Ramos (cell line): ENCODE measurements around the gene SEMA6B.

Experiments used
- in situ Hi-C: fragments of 300-500 bp; cut with MboI; formaldehyde crosslinking; loops from one replicate; pipeline ENCODE4 v1.14.3; 2022; ENCODE audit warnings: low sequenced_read_pairs; ENCODE audit not compliant: unreplicated experiment

The SEMA6B gene

DNA sequence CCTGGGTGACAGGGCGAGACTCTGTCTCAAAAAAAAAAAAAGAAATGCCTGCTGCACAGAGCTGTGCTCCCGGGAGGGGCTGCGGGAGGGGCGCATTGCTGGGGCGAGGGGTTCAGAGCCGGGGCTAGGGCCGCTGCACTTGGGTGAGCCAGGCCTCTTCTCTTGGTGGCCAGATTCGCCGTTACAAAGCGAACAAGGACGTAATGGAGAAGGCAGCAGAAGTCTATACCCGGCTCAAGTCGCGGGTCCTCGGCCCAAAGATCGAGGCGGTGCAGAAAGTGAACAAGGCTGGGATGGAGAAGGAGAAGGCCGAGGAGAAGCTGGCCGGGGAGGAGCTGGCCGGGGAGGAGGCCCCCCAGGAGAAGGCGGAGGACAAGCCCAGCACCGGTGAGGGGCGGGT is 60.2 kb downstream of the SEMA6B start:
- in situ Hi-C loops: no loop called here

DNA sequence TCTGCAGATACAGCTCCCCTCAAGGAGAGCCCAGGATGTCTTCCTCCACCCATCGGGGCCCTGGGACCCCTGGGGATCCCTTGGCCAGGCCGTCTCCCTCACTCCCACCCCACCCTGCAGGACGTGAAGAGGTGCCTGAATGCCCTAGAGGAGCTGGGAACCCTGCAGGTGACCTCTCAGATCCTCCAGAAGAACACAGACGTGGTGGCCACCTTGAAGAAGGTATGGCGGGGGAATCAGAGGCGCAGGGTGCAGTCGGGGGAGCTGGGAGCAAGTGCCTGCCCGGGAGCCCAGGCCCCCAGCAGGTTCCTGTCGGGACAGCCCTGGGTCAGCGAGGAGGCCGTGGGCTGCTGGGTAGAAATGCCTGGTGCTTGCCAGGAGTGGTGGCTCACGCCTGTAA is 60.8 kb downstream of the SEMA6B start:
- in situ Hi-C loops: no loop called here

DNA sequence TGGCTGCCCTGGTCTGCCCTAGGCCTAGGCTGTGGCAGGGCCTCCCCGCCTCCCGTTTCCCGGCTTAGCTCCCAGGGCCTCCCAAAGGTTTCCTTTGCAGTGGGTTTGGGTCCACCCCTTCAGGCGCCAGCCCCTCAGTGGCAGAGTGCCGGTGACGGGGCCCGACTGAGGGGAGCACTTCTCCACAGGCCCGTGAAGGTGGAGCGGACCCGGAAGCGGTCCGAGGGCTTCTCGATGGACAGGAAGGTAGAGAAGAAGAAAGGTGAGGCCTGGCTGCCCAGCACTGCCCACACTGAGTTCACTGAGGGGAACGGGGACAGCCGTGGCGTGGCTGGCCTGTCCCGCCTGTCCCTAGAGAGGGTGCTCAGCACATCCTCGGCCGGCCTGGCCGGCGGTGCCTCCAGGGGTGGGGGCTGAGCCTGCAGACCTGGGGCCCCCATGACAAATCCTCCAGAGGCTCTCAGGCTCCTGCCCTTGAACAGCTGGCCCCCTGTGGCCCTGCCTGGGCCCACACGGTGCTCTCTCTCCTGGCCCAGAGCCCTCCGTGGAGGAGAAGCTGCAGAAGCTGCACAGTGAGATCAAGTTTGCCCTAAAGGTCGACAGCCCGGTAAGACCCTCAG is 61.6 kb downstream of the SEMA6B start:
- in situ Hi-C loops: no loop called here

DNA sequence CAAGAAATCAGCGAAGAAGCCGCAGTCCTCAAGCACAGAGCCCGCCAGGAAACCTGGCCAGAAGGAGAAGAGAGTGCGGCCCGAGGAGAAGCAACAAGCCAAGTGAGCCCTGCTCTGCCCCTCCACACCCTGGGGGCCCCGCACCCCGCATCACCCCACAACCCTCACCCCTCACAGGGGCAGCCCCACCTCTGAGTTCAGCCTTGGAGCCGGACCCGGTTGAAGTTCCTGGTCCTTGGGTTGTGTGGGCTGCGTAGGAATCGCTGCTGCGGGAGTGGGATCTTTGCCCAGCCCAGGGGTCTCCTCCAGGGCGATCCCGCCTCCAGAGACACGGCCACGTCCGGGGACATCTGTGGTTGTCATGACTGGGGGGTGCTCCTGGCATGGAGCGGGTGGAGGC is 63.2 kb downstream of the SEMA6B start:
- in situ Hi-C loops: no loop called here

DNA sequence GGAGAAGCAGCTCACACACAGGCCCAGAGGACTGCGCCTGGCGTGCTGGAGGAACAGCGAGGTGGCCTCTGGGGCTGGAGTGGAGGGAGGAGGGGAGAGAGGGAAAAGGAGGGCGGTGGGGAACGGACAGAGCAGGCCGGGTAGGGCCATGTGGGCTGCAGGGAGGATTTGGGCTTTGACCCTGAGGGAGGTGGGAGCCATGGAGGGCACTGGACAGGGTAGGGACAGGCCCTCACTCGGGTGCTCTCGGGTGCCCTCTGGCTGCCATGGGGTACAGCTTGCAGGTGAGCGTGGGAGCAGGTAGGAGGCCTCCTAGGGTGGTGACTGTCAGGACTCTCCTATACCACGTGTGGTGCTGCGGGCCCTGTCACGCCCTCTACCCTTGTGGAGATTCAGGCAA is 64.0 kb downstream of the SEMA6B start:
- in situ Hi-C loops: no loop called here

DNA sequence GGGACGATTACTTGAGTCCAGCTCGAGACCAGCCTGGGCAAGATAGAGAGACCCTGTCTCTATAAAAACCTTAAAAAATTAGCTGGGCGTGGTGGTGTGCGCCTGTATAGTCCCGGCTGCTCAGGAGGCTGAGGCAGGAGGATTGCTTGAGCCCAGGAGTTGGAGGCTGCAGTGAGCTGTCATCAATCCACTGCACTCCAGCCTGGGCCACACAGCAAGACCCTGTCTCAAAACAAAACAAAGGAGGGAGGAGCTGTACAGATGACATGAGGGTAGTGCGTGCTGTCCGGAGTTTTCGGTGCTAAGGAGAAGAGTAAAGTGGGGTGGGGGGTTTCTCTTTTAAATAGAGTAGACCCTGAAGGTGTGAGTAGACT is 64.8 kb downstream of the SEMA6B start:
- in situ Hi-C loops: no loop called here

DNA sequence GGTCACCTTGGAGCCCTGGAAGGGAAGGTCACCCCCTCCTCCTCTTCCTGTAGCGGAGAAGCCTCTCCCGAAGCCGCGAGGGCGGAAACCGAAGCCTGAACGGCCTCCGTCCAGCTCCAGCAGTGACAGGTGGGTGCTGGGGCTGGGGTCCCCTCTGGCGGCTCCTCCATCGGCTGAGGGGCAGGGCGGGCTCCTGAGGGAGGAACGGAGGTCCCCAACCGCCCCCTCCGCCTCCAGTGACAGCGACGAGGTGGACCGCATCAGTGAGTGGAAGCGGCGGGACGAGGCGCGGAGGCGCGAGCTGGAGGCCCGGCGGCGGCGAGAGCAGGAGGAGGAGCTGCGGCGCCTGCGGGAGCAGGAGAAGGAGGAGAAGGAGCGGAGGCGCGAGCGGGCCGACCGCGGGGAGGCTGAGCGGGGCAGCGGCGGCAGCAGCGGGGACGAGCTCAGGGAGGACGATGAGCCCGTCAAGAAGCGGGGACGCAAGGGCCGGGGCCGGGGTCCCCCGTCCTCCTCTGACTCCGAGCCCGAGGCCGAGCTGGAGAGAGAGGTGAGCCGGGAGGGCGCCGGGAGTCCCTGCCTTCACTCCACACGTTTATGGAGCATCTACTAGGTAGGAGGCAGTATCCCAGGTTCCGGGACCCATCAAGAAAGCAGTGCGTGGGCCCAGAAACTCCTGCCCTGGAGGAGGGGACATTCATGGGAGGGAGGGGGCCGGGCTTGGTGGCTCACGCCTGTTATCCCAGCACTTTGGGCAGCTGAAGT is 65.4 kb downstream of the SEMA6B start:
- in situ Hi-C loops: no loop called here

DNA sequence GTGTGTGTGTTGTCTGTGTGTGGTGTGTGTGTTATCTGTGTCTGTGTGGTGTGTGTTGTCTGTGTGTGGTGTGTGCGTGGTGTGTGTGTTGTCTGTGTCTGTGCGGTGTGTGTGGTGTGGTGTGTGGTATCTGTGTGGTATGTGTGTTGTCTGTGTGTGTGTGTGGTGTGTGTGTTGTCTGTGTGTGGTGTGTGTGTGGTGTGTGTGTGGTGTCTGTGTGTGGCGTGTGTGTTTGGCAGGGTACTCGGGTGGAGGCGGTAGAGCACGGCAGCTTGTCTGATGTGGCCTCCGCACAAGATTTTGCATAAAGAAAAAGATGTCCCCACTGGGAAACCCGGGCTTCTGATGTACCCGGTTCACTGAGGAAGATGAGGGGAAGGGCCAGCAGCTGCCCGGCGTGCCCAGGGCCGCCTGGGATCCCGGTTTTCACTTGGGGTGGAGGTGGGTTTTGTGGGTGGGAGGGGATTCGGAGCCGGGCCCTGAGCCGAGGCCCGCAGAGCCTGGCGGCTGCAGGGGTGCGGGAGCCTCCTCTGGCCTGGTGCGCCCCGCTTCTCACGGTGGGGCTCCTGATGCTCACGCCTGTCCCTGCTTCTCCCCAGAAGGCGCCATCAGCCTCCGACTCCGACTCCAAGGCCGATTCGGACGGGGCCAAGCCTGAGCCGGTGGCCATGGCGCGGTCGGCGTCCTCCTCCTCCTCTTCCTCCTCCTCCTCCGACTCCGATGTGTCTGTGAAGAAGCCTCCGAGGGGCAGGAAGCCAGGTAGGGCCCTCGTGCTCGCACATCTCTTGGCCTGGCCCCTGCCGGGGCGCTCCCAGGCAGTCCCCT is 66.2 kb downstream of the SEMA6B start:
- in situ Hi-C loops: no loop called here
